Measurements from ENCODE around the gene CCDC192. TPM values are rescaled to one million over a fixed set of nuclear protein-coding genes. Genes with fewer than 3 reads are reported as not detected.

CCDC192 gene
- total RNA-seq, 2 experiments from 2014 or later: not detected

DNA sequence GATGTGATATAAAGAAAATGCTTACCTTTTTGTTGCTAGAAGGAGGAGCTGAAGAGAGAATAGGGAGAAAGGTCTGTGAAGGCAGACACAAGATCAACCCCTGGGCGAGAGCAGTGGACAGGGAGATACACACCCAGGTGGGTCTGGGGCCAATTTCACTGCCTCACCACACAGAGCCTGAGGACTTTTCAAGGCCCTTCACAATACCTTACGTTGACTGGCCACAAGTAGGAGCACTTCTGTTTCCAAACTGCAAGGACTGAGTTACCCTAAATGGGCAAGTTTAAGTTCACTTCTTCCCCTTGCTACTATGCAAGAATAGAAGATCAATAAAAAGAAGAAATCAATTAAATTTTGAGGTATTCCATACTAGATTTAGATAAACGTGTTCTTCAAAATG is 205.9 kb downstream of the CCDC192 start:
- intact Hi-C loops (cut with DNase I, micrococcal nuclease): no loop called here
- CTCF ChIA-PET: no interaction called here
- Mint-ChIP-seq H3K27ac (no peak overlapping the region), H3K27me3 (no peaks in the 10 kb centered on the region), H3K9me3 (no peaks in the 10 kb centered on the region), H3K4me1 (ENCODE audit: low read depth) (no peaks in the 10 kb centered on the region), H3K4me3 (no peak overlapping the region), H3K36me3 (ENCODE audit: low read depth) (no peaks in the 10 kb centered on the region)
- POLR2A ChIA-PET: no interaction called here
- Histone ChIP-seq H3K9me3 (ENCODE audit: control insufficient read depth in 1 of 2, insufficient read depth in 1 of 2, low read length in 2 of 2) (no peaks in the 10 kb centered on the region), H3K27me3 (ENCODE audit: control insufficient read depth in 1 of 2, insufficient read depth in 2 of 2, low read length in 2 of 2) (no peaks in the 10 kb centered on the region), H3K27ac (ENCODE audit: low read depth in 1 of 2, low read length in 2 of 2) (no peak overlapping the region), H3K4me3 (ENCODE audit: low read length) (no peak overlapping the region), H3K4me1 (ENCODE audit: insufficient read depth, low read length) (no peaks in the 10 kb centered on the region), H3K36me3 (ENCODE audit: insufficient read depth, low read length) (no peaks in the 10 kb centered on the region)
- DNase-seq (peak in 3 of 14 experiments; percentile 17 to 24 (median 17)), ATAC-seq (ENCODE audit: poor library complexity) (peak; percentile 41)
- TF ChIP-seq, protein P1, sequence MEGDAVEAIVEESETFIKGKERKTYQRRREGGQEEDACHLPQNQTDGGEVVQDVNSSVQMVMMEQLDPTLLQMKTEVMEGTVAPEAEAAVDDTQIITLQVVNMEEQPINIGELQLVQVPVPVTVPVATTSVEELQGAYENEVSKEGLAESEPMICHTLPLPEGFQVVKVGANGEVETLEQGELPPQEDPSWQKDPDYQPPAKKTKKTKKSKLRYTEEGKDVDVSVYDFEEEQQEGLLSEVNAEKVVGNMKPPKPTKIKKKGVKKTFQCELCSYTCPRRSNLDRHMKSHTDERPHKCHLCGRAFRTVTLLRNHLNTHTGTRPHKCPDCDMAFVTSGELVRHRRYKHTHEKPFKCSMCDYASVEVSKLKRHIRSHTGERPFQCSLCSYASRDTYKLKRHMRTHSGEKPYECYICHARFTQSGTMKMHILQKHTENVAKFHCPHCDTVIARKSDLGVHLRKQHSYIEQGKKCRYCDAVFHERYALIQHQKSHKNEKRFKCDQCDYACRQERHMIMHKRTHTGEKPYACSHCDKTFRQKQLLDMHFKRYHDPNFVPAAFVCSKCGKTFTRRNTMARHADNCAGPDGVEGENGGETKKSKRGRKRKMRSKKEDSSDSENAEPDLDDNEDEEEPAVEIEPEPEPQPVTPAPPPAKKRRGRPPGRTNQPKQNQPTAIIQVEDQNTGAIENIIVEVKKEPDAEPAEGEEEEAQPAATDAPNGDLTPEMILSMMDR (IDR thresholded peaks at IDR 0.05): no peak

- Histone ChIP-seq H3K27me3 (ENCODE audit: control insufficient read depth in 1 of 2, insufficient read depth in 2 of 2, low read length in 2 of 2) (no peaks in the 10 kb centered on the region), H3K36me3 (ENCODE audit: insufficient read depth, low read length) (no peaks in the 10 kb centered on the region), H3K9me3 (ENCODE audit: control insufficient read depth in 1 of 2, insufficient read depth in 1 of 2, low read length in 2 of 2) (no peaks in the 10 kb centered on the region), H3K4me3 (ENCODE audit: low read length) (no peak overlapping the region), H3K27ac (ENCODE audit: low read depth in 1 of 2, low read length in 2 of 2) (no peak overlapping the region), H3K4me1 (ENCODE audit: insufficient read depth, low read length) (no peaks in the 10 kb centered on the region)
- Mint-ChIP-seq H3K27me3 (no peaks in the 10 kb centered on the region), H3K9me3 (no peaks in the 10 kb centered on the region), H3K4me1 (ENCODE audit: low read depth) (no peaks in the 10 kb centered on the region), H3K27ac (no peak overlapping the region), H3K4me3 (no peak overlapping the region), H3K36me3 (ENCODE audit: low read depth) (no peaks in the 10 kb centered on the region)
- TF ChIP-seq, protein P1 (IDR thresholded peaks at IDR 0.05): no peak
- no peak for ATAC-seq (ENCODE audit: poor library complexity)
- POLR2A ChIA-PET: no interaction called here
- CTCF ChIA-PET: no interaction called here
- intact Hi-C loops (cut with DNase I, micrococcal nuclease): loop anchor here in 1 of 2 experiments (10.0 kb wide), 1 partner anchor 175 kb away; the partner anchor contains the start of gene SLC12A2
- DNase-seq: no peak
Measured at GRCh38 chr5:127909821-127910220, 206.6 kb downstream of the CCDC192 start.

DNA sequence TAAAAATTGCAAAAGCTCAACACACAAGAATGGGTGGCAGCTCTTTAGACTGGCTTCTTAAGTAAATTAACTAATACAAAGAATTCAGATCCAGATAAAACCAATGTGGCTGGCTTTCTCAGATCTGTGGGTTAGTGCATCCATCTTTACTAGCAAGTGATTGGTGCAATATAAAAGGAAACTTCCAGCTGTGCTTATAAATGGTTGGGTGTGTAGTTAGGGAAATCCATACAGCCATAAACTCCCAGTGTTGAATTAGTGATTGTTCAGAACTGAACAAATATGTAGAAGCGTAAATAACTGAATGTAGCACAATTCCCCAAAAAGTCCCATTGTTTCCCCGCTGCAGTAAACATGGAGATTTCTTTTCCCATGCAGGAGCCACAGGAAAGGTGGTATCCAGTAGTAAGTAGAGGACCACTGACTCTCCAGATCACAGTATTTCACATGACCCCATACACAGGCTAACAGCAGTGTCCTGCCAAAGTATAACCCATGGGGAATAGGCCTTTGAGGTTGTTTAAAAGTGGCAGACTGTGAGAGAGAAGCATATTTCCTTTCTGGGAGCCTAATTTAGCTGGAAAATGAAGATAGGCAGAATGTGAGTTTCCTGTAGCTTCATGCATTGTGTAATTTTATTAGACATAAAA is 207.2 kb downstream of the CCDC192 start:
- H3K4me3 ChIP-seq (ENCODE audit: low read length): no peak overlapping the region
- Mint-ChIP-seq H3K27me3 (no peaks in the 10 kb centered on the region), H3K9me3 (no peaks in the 10 kb centered on the region), H3K4me3 (no peak overlapping the region), H3K36me3 (ENCODE audit: low read depth) (no peaks in the 10 kb centered on the region), H3K4me1 (ENCODE audit: low read depth) (no peaks in the 10 kb centered on the region), H3K27ac (no peak overlapping the region)
- TF ChIP-seq, protein P1 (IDR thresholded peaks at IDR 0.05): no peak
- DNase-seq: no peak
- H3K36me3 ChIP-seq (ENCODE audit: insufficient read depth, low read length): no peaks in the 10 kb centered on the region
- no peaks in the 10 kb centered on the region for H3K27me3 ChIP-seq (ENCODE audit: control insufficient read depth in 1 of 2, insufficient read depth in 2 of 2, low read length in 2 of 2)
- POLR2A ChIA-PET: no interaction called here
- no peaks in the 10 kb centered on the region for H3K4me1 ChIP-seq (ENCODE audit: insufficient read depth, low read length)
- no peak overlapping the region for H3K27ac ChIP-seq (ENCODE audit: low read depth in 1 of 2, low read length in 2 of 2)
- no peak for ATAC-seq (ENCODE audit: poor library complexity)
- CTCF ChIA-PET: no interaction called here
- intact Hi-C loops (cut with DNase I, micrococcal nuclease): loop anchor here in 1 of 2 experiments (10.0 kb wide), 1 partner anchor 174 kb away; the partner anchor contains the start of gene SLC12A2
- H3K9me3 ChIP-seq (ENCODE audit: control insufficient read depth in 1 of 2, insufficient read depth in 1 of 2, low read length in 2 of 2): no peaks in the 10 kb centered on the region

Data from CD4-positive, alpha-beta T cell (primary cell).